GM18873 (cell line): ENCODE data around the gene FBXO48.
A peak's percentile ranks its signal among the peaks of the same experiment; 100 is the strongest.

Experiments
- ATAC-seq: cut with Tn5 transposase; IDR thresholded peaks from one replicate; pipeline ENCODE4 v1.9.1; 2021; ENCODE audit warnings: mild to moderate bottlenecking, moderate library complexity, moderate number of reproducible peaks; ENCODE audit not compliant: unreplicated experiment, low FRiP score

Gene FBXO48

DNA sequence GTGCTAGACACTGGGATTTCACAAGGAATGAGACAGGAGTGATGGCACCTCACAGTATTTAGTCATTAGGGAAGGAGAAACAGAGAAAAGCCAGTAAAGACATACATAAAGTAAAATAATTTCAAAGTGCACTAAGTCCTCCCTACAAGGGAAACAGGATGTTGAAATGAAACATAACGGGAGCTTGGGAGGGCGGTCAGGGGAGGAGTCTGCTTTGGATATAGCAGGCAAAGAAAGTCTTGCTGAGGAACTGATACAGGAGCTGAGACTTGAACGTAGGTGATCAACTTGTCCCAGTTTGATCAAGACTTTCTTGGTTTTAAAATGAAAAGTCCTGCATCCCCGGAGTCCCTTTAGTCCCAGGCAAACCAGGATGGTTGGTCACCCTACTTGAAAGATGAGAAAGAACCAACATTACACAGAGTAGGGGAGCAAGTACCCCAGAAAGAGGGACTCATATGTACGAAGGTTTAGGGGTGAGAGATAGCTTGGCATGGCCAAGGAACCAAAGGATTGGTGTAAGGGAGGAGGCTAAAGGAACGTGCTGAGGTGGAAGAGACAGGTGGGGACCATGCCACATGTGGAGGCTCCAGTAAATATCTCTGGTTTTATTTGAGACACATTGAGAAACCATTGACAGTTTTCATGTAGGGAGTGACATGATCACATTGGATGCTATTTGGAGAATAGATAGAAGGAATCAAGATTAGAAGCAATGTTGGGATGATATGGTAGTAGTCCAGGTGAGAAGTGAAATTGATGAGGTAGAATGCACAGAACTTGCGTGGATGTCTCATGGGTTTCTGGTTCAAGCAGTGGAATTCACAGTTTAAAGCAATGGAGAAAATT is 28.4 kb downstream of the FBXO48 start:
- no peak for ATAC-seq

- no peak for ATAC-seq
Observed at GRCh38 chr2:68436270-68436669, 30.8 kb downstream of the FBXO48 start.

DNA sequence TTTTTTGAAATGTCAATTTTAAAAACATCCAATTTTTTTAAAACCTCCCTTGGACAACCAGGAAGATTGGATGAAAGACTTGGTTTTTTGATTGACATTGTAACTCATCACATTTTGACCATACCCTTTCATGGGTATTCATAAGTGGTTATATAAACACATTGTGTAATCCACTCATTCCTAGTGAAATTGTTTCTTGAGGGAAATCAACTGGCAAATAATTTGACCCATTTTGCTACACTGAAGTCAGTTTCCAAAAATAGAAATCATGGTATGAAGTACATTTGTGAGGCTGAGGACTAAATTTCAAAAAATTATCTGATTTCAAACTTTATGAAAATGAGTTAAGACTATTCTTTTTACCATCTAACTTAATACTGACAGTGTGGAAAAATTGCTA is 31.5 kb downstream of the FBXO48 start:
- no peak for ATAC-seq

DNA sequence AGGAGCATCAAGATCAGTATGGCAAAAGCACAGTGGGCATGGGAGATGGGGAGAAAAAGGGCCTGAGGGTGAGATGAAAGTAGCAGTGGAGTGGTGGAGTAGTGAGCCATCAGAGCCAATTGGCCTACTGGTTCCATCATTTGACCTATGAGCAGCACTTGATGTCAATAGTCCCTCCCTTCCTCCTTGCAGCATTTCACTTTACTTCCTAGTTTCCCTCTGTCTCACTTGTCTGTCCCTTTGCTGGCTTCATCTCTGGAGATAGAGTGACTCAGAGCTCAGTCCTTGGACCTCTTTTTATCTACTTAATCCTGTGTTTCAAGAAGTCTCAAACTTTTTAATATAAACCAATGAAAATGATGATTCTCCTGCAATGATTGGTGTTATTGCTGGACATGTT is 32.1 kb downstream of the FBXO48 start:
- no peak for ATAC-seq

DNA sequence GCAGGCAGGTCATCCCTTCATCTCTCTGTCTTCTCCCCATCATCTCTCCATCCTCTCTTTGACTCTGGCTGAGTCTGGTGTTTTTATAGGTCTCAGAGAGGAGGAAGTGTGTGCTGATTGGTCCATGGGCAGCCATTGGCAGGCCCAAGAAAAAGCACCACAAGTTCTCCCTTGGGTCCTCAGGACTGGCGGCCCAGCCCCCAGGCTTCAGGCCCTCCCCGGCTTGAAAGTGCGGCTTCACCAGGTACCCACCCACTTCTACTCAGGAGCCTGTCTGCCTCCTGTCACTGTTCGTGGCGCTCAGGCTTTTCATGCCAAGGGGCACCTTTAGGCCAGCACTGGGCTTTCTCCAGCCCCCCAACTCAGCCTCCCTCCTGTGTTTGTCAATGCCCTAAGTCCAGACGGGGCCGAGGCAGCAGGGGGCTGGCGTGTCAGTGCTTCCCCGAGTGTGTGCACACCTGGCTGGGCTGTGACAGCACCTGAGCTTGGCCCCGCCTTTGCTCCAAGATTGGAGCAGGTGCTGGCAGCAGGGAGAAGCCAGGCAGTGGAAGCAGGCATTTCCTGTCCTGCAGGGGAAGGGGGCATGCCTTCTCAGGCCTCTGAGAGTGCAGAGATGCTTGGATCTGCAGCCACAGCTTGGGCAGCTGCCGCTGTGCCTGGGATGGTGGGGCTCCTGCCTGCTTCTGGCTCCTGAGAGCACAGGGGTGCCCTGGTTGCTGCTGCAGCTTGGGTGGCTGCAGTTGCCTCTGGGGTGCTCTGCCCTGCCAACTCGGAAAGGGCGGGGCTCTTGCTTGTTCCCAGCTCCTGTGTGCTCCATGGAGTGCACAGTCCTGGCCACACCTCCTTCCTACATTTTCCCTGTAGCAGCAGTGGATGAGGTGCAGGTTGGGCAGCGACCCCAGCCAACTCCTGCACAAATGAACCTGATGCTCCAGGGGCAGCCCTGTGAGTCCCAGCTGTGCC is 34.1 kb downstream of the FBXO48 start:
- no peak for ATAC-seq

GRCh38 chr2:68431316-68431972 is 35.6 kb downstream of the FBXO48 start:
- no peak for ATAC-seq

- ATAC-seq = no peak
Observed at GRCh38 chr2:68429311-68429826, 37.7 kb downstream of the FBXO48 start.

- no peak for ATAC-seq
Observed at GRCh38 chr2:68428746-68429145, 38.3 kb downstream of the FBXO48 start.

GRCh38 chr2:68428126-68428525 is 39.0 kb downstream of the FBXO48 start:
- no peak for ATAC-seq

GRCh38 chr2:68426848-68427579 is 40.1 kb downstream of the FBXO48 start:
- ATAC-seq = no peak

DNA sequence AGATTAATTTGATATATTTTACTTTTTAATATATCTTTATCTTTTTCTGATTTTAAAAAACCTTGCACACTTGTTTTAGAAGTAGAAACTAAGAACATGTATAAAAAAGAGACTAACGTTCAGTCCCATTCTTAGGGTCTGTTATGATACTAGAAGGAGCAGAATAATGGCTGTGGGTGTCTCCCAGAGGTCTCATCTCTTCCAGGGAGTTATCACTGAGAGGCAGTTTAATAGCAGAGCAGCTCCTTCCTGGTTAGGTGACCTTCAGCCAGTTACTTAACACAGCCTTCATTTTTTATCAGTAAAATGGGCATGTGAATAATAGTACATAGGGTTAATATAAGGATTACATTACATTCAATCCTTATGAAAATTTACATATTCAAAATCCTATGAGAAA is 40.6 kb downstream of the FBXO48 start:
- no peak for ATAC-seq

DNA sequence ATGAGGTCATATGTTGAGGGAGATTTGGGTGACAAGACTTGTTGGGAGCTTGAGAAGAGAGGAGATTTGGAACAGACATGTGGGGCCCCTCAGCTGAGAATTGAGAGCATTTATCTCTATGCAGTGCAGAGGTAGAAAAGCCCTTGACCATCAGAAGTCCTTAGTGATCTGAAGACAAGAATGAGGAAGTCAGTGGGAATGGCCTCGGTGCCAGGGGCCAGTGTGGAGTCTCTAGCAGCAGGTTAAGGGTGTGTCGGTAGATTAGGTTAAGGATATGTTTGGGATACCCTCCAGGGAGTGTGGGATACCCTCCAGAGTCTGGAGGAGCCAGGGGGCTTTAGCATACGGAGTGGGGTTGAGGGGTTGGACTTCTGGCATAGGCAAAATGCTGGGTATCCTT is 41.6 kb downstream of the FBXO48 start:
- ATAC-seq = no peak

GRCh38 chr2:68423966-68424650 is 43.0 kb downstream of the FBXO48 start:
- peak; percentile 80 for ATAC-seq

GRCh38 chr2:68420254-68420910 is 46.7 kb downstream of the FBXO48 start:
- no peak for ATAC-seq

DNA sequence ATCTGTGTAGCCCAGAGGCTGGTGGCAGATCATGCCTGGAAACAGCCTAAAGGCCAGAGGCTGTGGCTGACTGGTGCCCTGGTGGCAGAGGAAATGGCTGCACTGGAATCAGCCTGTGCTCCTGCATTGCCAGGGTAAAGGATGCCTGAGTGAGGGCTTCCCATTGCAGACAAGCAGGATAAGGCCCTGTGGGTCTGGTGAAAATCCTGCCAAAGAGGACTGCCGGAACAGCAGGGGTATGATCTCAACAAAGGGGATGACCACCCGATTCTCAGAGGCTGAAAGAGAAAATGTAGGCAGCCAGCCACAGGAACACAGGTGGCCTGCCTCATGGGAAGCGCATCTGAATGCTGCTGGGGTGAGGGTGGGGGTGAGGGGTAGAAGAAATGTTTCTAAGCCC is 48.2 kb downstream of the FBXO48 start:
- ATAC-seq = no peak

DNA sequence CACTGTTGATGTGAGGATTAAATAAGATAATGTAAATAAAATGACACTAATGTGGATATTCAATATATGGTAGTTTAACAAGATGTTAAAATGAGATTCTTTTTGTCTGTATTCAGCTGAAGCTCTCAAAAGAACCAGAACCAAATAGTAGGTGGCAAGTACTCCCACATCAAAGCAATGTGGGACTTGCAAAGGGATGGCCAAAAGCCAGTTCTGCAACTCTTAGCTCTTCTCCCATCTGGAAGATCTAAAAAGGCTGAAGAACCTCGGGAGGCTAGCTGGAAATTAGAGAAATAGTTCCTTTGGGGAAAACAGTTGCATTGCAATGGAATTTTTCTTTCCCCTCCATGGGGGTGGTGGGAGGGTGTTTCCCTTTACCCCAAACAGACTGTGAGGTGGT is 48.7 kb downstream of the FBXO48 start:
- ATAC-seq = no peak

DNA sequence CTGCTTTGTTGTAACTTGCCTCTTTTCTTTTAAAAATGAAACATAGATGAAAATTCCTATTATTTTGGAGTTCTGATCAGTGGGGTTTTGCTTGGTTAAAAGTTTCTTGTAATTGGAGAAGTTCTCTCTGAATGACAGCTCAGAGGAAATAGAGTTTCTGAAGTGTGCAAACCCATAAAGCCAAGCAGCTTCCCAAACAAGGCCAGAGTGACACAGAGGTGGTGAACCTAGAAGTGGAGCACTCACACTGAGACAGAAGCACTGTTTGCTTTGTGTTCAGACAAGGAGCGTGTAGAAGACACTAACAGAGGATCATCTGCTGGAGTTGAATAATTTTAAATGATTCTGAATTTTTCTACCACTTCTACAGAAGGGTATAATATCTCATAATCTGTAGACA is 49.2 kb downstream of the FBXO48 start:
- no peak for ATAC-seq

GRCh38 chr2:68416081-68416675 is 50.9 kb downstream of the FBXO48 start:
- ATAC-seq = no peak

DNA sequence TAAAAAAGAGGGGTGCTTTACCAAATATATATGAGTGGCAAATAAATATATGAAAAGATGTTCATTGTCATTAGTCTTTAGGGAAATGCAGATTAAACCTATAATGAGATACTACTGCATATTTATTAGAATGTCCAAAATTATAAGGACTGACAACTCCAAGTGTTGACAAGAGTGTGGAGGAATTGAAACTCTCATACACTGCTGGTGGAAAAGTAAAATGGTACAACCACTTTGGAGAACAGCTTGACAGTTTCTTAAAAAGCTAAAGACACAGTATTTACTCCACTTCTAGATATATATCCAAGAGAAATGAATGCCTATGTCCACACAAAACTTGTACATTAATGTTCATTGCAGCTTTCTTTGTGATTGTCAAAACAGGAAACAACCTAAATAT is 51.6 kb downstream of the FBXO48 start:
- ATAC-seq = no peak
